Thyroid gland (tissue), 4 donors: ENCODE measurements around the gene COQ8A. TPM values are rescaled to one million over a fixed set of nuclear protein-coding genes. Genes with fewer than 3 reads are reported as not detected.

ENCODE experiments used
- DNase-seq, 2 donors: peaks; one replicate each; pipeline ENCODE4 v3.0.0-alpha.2; 2019
- H3K27ac ChIP-seq, 3 donors: fragments of 200-600 bp; sonication (generic); 1 replicate in 2 of 3; 2 replicates in 1 of 3; pipeline ENCODE4 v1.5.1; 2016 to 2019; ENCODE audit warnings: mild to moderate bottlenecking in 1 of 3, moderate library complexity in 1 of 3
- H3K27me3 ChIP-seq: fragments of 200-600 bp; sonication (generic); one replicate; pipeline ENCODE4 v1.5.1; 2019
- H3K36me3 ChIP-seq, 2 donors: fragments of 200-600 bp; sonication (generic); one replicate each; pipeline ENCODE4 v1.5.1; 2016 to 2019
- H3K4me1 ChIP-seq, 2 donors: fragments of 200-600 bp; sonication (generic); one replicate each; pipeline ENCODE4 v1.5.1; 2017 to 2019
- H3K4me3 ChIP-seq, 3 donors: fragments of 200-600 bp; sonication (generic); replicated peaks in 1 of 3; 1 replicate in 2 of 3; 2 replicates in 1 of 3; pipeline ENCODE4 v1.5.1; 2016; ENCODE audit warnings: mild to moderate bottlenecking in 1 of 3
- H3K9me3 ChIP-seq: fragments of 200-600 bp; sonication (generic); one replicate; pipeline ENCODE4 v1.5.1; 2017
- CTCF ChIP-seq, 6 experiments: fragments of 200-600 bp in 3 of 6; fragments of 450-650 bp in 3 of 6; sonication (generic) in 3 of 6; IDR thresholded peaks; one replicate each; pipeline ENCODE4 v1.5.1; 2016 to 2019; ENCODE audit warnings: antibody characterized with exemption in 6 of 6, mild to moderate bottlenecking in 2 of 6, inconsistent platforms in 1 of 6, moderate library complexity in 1 of 6
- POLR2A ChIP-seq, 2 donors: fragments of 450-650 bp; IDR thresholded peaks; one replicate each; pipeline ENCODE4 v1.6.1; 2017; ENCODE audit warnings: antibody characterized with exemption in 2 of 2, mild to moderate bottlenecking in 2 of 2, moderate library complexity in 1 of 2
- WGBS, 2 donors: methylation state at CpG; one replicate each; pipeline ENCODE4 v1.1.5; 2017; 5-methylcytosine and 5-hydroxymethylcytosine counted together
- intact Hi-C: fragments of 100-400 bp; cut with DNase I; formaldehyde crosslinking; loops from one replicate; pipeline ENCODE4 v1.15.1; 2023
- total RNA-seq, 4 donors: library from RNA; depleted of rRNA; stranded (reverse); fragments of >200 nt; gene quantifications; one replicate each; pipeline ENCODE4 v1.2.3, GENCODE V29; 2016

Gene COQ8A
- total RNA-seq, 4 donors from 2014 or later: 25.1 to 35.9 (median 30.1) TPM

GRCh38 chr1:226988334-226988666 is 48.2 kb downstream of the COQ8A start:
- H3K4me1 ChIP-seq: peaks cover 27 to 28% of the 10 kb centered on the region in 2 donors

GRCh38 chr1:226989085-226989920 is 49.2 kb downstream of the COQ8A start:
- WGBS, 2 donors: 57 to 61% methylated on average over 12 of the region's 12 CpGs
- H3K9me3 ChIP-seq: no peaks in the 10 kb centered on the region
- TF ChIP-seq POLR2A (IDR thresholded peaks at IDR 0.05) (no peak), CTCF (IDR thresholded peaks at IDR 0.05) (no peak)
- peak in 1 of 2 donors; percentile 37 for DNase-seq
- peaks cover 27 to 28% of the 10 kb centered on the region in 2 donors for H3K4me1 ChIP-seq
- H3K27me3 ChIP-seq: no peaks in the 10 kb centered on the region
- peak overlapping the region; percentile 8 to 70 (median 57) for H3K27ac ChIP-seq
- peaks cover 0 to 5% of the 10 kb centered on the region in 2 donors for H3K36me3 ChIP-seq
- intact Hi-C loops: no loop called here
- no peak overlapping the region for H3K4me3 ChIP-seq

More at GRCh38 chr1:226988334-226988666, 48.2 kb downstream of the COQ8A start:
- WGBS, 2 donors: 36 to 37% methylated on average over 3 of the region's 3 CpGs
- intact Hi-C loops: no loop called here
- TF ChIP-seq CTCF (IDR thresholded peaks at IDR 0.05): no peak
- no peak for TF ChIP-seq POLR2A (IDR thresholded peaks at IDR 0.05)
- peaks cover 0 to 5% of the 10 kb centered on the region in 2 donors for H3K36me3 ChIP-seq
- no peak overlapping the region for H3K4me3 ChIP-seq
- no peaks in the 10 kb centered on the region for H3K9me3 ChIP-seq
- H3K27me3 ChIP-seq: no peaks in the 10 kb centered on the region
- peak; percentile 71 to 73 for DNase-seq
- H3K27ac ChIP-seq: peak overlapping the region; percentile 8 to 70 (median 57)

- Histone ChIP-seq H3K4me3 (no peak overlapping the region), H3K27me3 (no peaks in the 10 kb centered on the region), H3K4me1 (peaks cover 27 to 28% of the 10 kb centered on the region in 2 donors), H3K36me3 (peaks cover 0 to 5% of the 10 kb centered on the region in 2 donors), H3K27ac (peak overlapping the region in 1 of 3 donors; percentile 70), H3K9me3 (no peaks in the 10 kb centered on the region)
- DNase-seq: peak; percentile 43 to 63
- no peak for TF ChIP-seq CTCF (IDR thresholded peaks at IDR 0.05)
- no peak for TF ChIP-seq POLR2A (IDR thresholded peaks at IDR 0.05)
- intact Hi-C loops: no loop called here
- WGBS, 2 donors: 69 to 76% methylated on average over 10 of the region's 10 CpGs
Measured at GRCh38 chr1:226990133-226990716, 50.1 kb downstream of the COQ8A start.

GRCh38 chr1:226991920-226992319 is 51.8 kb downstream of the COQ8A start:
- WGBS, 2 donors: 97 to 98% methylated on average over 4 of the region's 4 CpGs
- H3K27ac ChIP-seq: no peak overlapping the region
- no peaks in the 10 kb centered on the region for H3K27me3 ChIP-seq
- intact Hi-C loops: no loop called here
- no peaks in the 10 kb centered on the region for H3K36me3 ChIP-seq
- H3K4me1 ChIP-seq: peaks cover 27 to 28% of the 10 kb centered on the region in 2 donors
- no peaks in the 10 kb centered on the region for H3K9me3 ChIP-seq
- DNase-seq: no peak
- H3K4me3 ChIP-seq: no peak overlapping the region
- TF ChIP-seq POLR2A (IDR thresholded peaks at IDR 0.05) (no peak), CTCF (IDR thresholded peaks at IDR 0.05) (no peak)
